TTC549 (cell line): ENCODE measurements around the gene MASP2.

ENCODE experiments used
- FAIRE-seq: peaks from 2 replicates; lab custom pipeline; 2012; peaks lifted over from hg19 to GRCh38; lab: Jason Lieb, UNC

Gene MASP2

GRCh38 chr1:10989095-10989494 is 57.9 kb downstream of the MASP2 start:
- no peak for FAIRE-seq

GRCh38 chr1:10987840-10988417 is 59.1 kb downstream of the MASP2 start:
- FAIRE-seq, result no peak

- no peak for FAIRE-seq
Observed at GRCh38 chr1:10986525-10986890, 60.5 kb downstream of the MASP2 start.

- no peak for FAIRE-seq
Observed at GRCh38 chr1:10980841-10981727, 66.0 kb downstream of the MASP2 start.

- FAIRE-seq, result no peak
Observed at GRCh38 chr1:10980094-10980577, 66.9 kb downstream of the MASP2 start.

- no peak for FAIRE-seq
Observed at GRCh38 chr1:10979483-10979920, 67.5 kb downstream of the MASP2 start.

GRCh38 chr1:10978719-10979118 is 68.3 kb downstream of the MASP2 start:
- FAIRE-seq, result no peak
